Measurements from ENCODE around the gene UBE2G1. TPM values are rescaled to one million over a fixed set of nuclear protein-coding genes. Genes with fewer than 3 reads are reported as not detected.

Gene UBE2G1
- total and polyA plus RNA-seq, 2 of the 8 experiments (the other 6 are each of a cell fraction or from before 2014, with no cell fraction given) = 73.9 to 170 TPM

GRCh38 chr17:4220655-4221054, 145.8 kb downstream of the UBE2G1 start:
- H3K79me1 ChIP-seq (ENCODE audit: low read depth, low read length) = no peaks in the 10 kb centered on the region; the same call in 1 of the 2 replicates
- H3K27ac ChIP-seq (ENCODE audit: low read depth, low read length) = no peak overlapping the region
- peak; percentile 50 for FAIRE-seq

More at GRCh38 chr17:4220655-4221054, 145.8 kb downstream of the UBE2G1 start:
- Histone ChIP-seq H3K4ac (replicated peaks; ENCODE audit: insufficient read length, low read depth, low read length) (no peak overlapping the region), H4K8ac (ENCODE audit: extremely low read depth, insufficient read depth, low read length) (no peak overlapping the region), H3K23ac (ENCODE audit: insufficient read length) (no peak overlapping the region), H2BK120ac (replicated peaks; ENCODE audit: low read depth, low read length) (no peak overlapping the region), H3K18ac (ENCODE audit: extremely low read depth, low read length) (no peak overlapping the region), H3K79me2 (ENCODE audit: control insufficient read depth in 1 of 2, insufficient read depth in 2 of 2, low read length in 2 of 2) (no peaks in the 10 kb centered on the region), H2AFZ (ENCODE audit: low read length) (no peak overlapping the region), H3K4me3 (ENCODE audit: extremely low read depth in 1 of 4, insufficient read depth in 2 of 4, low read depth in 3 of 4, low read length in 4 of 4) (no peak overlapping the region), H4K91ac (replicated peaks; ENCODE audit: insufficient read length, low read length) (no peak overlapping the region), H2BK15ac (ENCODE audit: low read length) (no peak overlapping the region), H3K9me3 (ENCODE audit: insufficient read depth in 2 of 2, low read depth in 1 of 2, low read length in 1 of 2) (no peaks in the 10 kb centered on the region), H3K27me3 (replicated peaks in 1 of 4; ENCODE audit: control insufficient read depth in 3 of 4, extremely low read depth in 1 of 4, insufficient read depth in 3 of 4, low read length in 3 of 4) (no peaks in the 10 kb centered on the region), H2BK12ac (ENCODE audit: low read depth, low read length) (no peak overlapping the region), H3K9ac (replicated peaks in 1 of 4; ENCODE audit: extremely low read depth in 1 of 4, low read depth in 3 of 4, low read length in 3 of 4) (no peak overlapping the region), H2BK20ac (ENCODE audit: low read length) (no peak overlapping the region), H3K4me2 (ENCODE audit: insufficient read depth in 1 of 2, low read depth in 2 of 2, low read length in 2 of 2) (no peak overlapping the region), H3K36me3 (ENCODE audit: control insufficient read depth in 2 of 4, insufficient read depth in 4 of 4, low read length in 3 of 4) (peaks cover 0 to 11% (median 4%) of the 10 kb centered on the region in 4 experiments; a peak in 5 of 8 replicates), H3K23me2 (ENCODE audit: low read depth, low read length) (no peaks in the 10 kb centered on the region), H2BK5ac (ENCODE audit: low read depth, low read length) (no peak overlapping the region), H3K4me1 (replicated peaks in 1 of 4; ENCODE audit: control insufficient read depth in 3 of 4, insufficient read depth in 4 of 4, low read length in 3 of 4) (no peaks in the 10 kb centered on the region), H3K56ac (replicated peaks; ENCODE audit: insufficient read length, low read depth, low read length) (no peak overlapping the region), H2AK5ac (ENCODE audit: low read depth, low read length) (no peak overlapping the region), H4K20me1 (replicated peaks in 1 of 2; ENCODE audit: control insufficient read depth in 1 of 2, insufficient read depth in 2 of 2, low read length in 2 of 2) (no peaks in the 10 kb centered on the region), H4K5ac (ENCODE audit: insufficient read length, low read depth, low read length) (no peak overlapping the region), H3K14ac (ENCODE audit: insufficient read length) (no peak overlapping the region)
- ChIA-PET POLR2A (ENCODE audit: partially characterized antibody) (interaction anchor here (0.8 to 1.0 kb wide), 2 partner anchors 29 to 147 kb away, joined by 3 to 4 read pairs; no protein-coding TSS in a partner anchor), CTCF (ENCODE audit: partially characterized antibody) (interaction anchor here (0.5 to 1.9 kb wide), 4 partner anchors 12 to 194 kb away, joined by 3 to 5 read pairs (median 4); no protein-coding TSS in a partner anchor)
- TF ChIP-seq BCL11A (IDR thresholded peaks at IDR 0.05; ENCODE audit: low read depth in 2 of 2, low read length in 2 of 2) (no peak), HDAC2 (IDR thresholded peaks at IDR 0.05; ENCODE audit: borderline replicate concordance in 1 of 2, low read depth in 2 of 2, low read length in 2 of 2) (no peak), FOSL1 (IDR thresholded peaks at IDR 0.05; ENCODE audit: insufficient read depth, low read depth, low read length) (no peak), SIX5 (IDR thresholded peaks at IDR 0.05; ENCODE audit: low read depth, low read length) (no peak)
- DNase-seq (ENCODE audit: low read depth in 1 of 2, low spot score in 2 of 2) = no peak
- WGBS, 2 experiments (ENCODE audit: extremely low coverage in 1 of 2, insufficient coverage in 1 of 2, insufficient read length in 1 of 2, insufficient replicate concordance in 2 of 2, low coverage in 1 of 2, low lambda C conversion rate in 2 of 2, missing lambda C conversion rate in 1 of 2) = 87% methylated on average over 7 of the region's 7 CpGs; no CpG with 5 or more reads in 1 of the 2 experiments

All from H1 (cell line).